DND-41 (cell line): ENCODE results near the gene RBL2.

Experiments
- CTCF ChIP-seq: IDR thresholded peaks from 2 replicates; pipeline ENCODE4 v1.5.1; 2012; ENCODE audit warnings: borderline replicate concordance, low read length, moderate library complexity, mild to moderate bottlenecking; ENCODE audit not compliant: poor library complexity, severe bottlenecking; ENCODE audit errors: extremely low read depth
- EZH2 ChIP-seq: IDR thresholded peaks from 3 replicates; pipeline ENCODE4 v1.6.1; 2012; ENCODE audit warnings: borderline replicate concordance, low read depth, mild to moderate bottlenecking, moderate library complexity, low read length, inconsistent platforms; ENCODE audit not compliant: severe bottlenecking

GRCh38 chr16:53511084-53511402 is 76.8 kb downstream of the RBL2 start:
- no peak for TF ChIP-seq EZH2
- TF ChIP-seq CTCF, result no peak
